DOHH2 (cell line): ENCODE measurements around the gene NEAT1.
"Not testable (repeated sequence)": the region's sequence is repeated elsewhere in the genome, so short reads cannot be mapped to it uniquely, and the experiment has no call there.

Source experiments
- H3F3A ChIP-seq: fragments of 200-600 bp; sonication (generic), shearing (Covaris generic); 2 replicates; pipeline ENCODE4 v1.6.0; 2016; ENCODE audit warnings: antibody characterized with exemption, mild to moderate bottlenecking; ENCODE audit not compliant: control insufficient read depth, insufficient read depth
- H3K27ac ChIP-seq: fragments of 200-600 bp; sonication (generic); 2 replicates; pipeline ENCODE4 v1.5.1; 2014; ENCODE audit warnings: low read depth, mild to moderate bottlenecking, low read length, moderate library complexity
- H3K27me3 ChIP-seq: fragments of 200-600 bp; sonication (generic); 2 replicates; pipeline ENCODE4 v1.6.1; 2014; ENCODE audit warnings: mild to moderate bottlenecking, low read length, mixed read lengths; ENCODE audit not compliant: control insufficient read depth
- H3K36me3 ChIP-seq: fragments of 200-600 bp; sonication (generic); 2 replicates; pipeline ENCODE4 v1.6.1; 2014; ENCODE audit warnings: mild to moderate bottlenecking, low read length, moderate library complexity, mixed read lengths; ENCODE audit not compliant: control insufficient read depth
- H3K4me1 ChIP-seq: fragments of 200-600 bp; sonication (generic); 2 replicates; pipeline ENCODE4 v1.6.1; 2014; ENCODE audit warnings: mild to moderate bottlenecking, low read length, mixed read lengths; ENCODE audit not compliant: control insufficient read depth
- H3K4me2 ChIP-seq: fragments of 200-600 bp; sonication (generic); 2 replicates; pipeline ENCODE4 v1.6.0; 2014; ENCODE audit warnings: mild to moderate bottlenecking, low read length, moderate library complexity
- H3K4me3 ChIP-seq: fragments of 200-600 bp; sonication (generic); 2 replicates; pipeline ENCODE4 v1.5.1; 2014; ENCODE audit warnings: mild to moderate bottlenecking, low read length, mixed read lengths
- H3K79me2 ChIP-seq: fragments of 200-600 bp; sonication (generic); 2 replicates; pipeline ENCODE4 v1.6.1; 2014; ENCODE audit warnings: mild to moderate bottlenecking, low read length, mixed read lengths; ENCODE audit not compliant: control insufficient read depth
- H3K9me2 ChIP-seq: fragments of 200-600 bp; sonication (generic); replicated peaks from 2 replicates; pipeline ENCODE4 v1.6.1; 2014; ENCODE audit warnings: mild to moderate bottlenecking, low read length, mixed read lengths; ENCODE audit not compliant: control insufficient read depth
- H3K9me3 ChIP-seq: fragments of 200-600 bp; sonication (generic); 2 replicates; pipeline ENCODE4 v1.6.1; 2014; ENCODE audit warnings: antibody characterized with exemption, low read length, mixed read lengths; ENCODE audit not compliant: control insufficient read depth, insufficient read depth
- H4K20me1 ChIP-seq: fragments of 200-600 bp; sonication (generic); 2 replicates; pipeline ENCODE4 v1.6.0; 2014; ENCODE audit warnings: low read depth, mild to moderate bottlenecking, antibody characterized with exemption, low read length, moderate library complexity; ENCODE audit not compliant: control insufficient read depth, insufficient read depth
- EZH2phosphoT487 ChIP-seq: fragments of 200-600 bp; sonication (generic); IDR thresholded peaks from 2 replicates; pipeline ENCODE4 v1.6.1; 2017; ENCODE audit warnings: borderline replicate concordance, mild to moderate bottlenecking, antibody characterized with exemption, low read length, moderate library complexity, mixed read lengths
- TF ChIP-seq, protein P1 (sequence below): fragments of 200-600 bp; sonication (generic); IDR thresholded peaks from one replicate; pipeline ENCODE4 v1.5.1; 2014; ENCODE audit warnings: antibody characterized with exemption, mild to moderate bottlenecking, low read depth, low read length; ENCODE audit not compliant: poor library complexity, severe bottlenecking

The NEAT1 gene

DNA sequence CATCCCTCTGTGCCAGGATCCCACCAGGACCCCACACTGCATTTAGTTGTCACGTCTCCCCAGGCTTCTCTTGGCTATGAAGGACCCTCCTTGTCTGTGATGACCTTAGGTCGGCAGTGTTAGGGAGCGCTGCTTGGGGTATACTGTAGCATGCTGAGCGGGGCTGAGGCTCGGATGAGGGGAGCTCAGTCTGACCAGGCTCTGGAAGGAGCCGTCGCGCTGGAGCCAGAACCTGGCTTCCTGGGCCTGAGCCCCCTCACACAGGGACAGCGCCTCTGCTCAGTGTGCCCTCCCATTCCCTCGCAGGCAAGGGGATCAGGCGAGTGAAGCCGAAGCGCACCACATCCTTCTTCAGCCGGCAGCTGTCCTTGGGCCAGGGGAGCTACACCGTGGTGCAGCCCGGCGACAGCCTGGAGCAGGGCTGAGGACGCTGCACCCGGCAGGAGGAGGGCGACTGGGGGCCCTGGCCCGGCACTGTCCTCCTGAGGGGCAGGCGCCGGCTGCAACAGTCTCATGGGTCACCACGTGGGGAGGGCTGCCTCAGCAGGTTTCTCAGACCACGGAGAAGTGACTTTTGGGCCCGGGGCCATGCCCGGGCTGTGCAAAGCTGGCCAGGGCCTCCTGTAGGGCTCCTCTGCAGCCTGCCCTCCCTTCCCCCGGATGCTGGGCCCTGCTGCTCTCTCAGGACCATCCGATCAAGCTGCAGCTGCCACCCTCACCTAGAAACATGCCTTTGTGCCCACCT, 11.5 kb upstream of the NEAT1 start:
- H3K9me2 ChIP-seq: no peaks in the 10 kb centered on the region
- H3K9me3 ChIP-seq: no peaks in the 10 kb centered on the region
- no peak overlapping the region for H3K4me3 ChIP-seq
- no peaks in the 10 kb centered on the region for H4K20me1 ChIP-seq
- no peak overlapping the region for H3K27ac ChIP-seq
- TF ChIP-seq EZH2phosphoT487: no peak
- TF ChIP-seq, protein P1, sequence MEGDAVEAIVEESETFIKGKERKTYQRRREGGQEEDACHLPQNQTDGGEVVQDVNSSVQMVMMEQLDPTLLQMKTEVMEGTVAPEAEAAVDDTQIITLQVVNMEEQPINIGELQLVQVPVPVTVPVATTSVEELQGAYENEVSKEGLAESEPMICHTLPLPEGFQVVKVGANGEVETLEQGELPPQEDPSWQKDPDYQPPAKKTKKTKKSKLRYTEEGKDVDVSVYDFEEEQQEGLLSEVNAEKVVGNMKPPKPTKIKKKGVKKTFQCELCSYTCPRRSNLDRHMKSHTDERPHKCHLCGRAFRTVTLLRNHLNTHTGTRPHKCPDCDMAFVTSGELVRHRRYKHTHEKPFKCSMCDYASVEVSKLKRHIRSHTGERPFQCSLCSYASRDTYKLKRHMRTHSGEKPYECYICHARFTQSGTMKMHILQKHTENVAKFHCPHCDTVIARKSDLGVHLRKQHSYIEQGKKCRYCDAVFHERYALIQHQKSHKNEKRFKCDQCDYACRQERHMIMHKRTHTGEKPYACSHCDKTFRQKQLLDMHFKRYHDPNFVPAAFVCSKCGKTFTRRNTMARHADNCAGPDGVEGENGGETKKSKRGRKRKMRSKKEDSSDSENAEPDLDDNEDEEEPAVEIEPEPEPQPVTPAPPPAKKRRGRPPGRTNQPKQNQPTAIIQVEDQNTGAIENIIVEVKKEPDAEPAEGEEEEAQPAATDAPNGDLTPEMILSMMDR: no peak
- H3K4me1 ChIP-seq: peaks cover 48% of the 10 kb centered on the region
- H3K79me2 ChIP-seq: peaks cover 7% of the 10 kb centered on the region
- 0 out of 2 replicates have a peak, but pooled peaks cover 6% of the 10 kb centered on the region for H3F3A ChIP-seq
- no peak overlapping the region for H3K4me2 ChIP-seq
- H3K27me3 ChIP-seq: no peaks in the 10 kb centered on the region
- H3K36me3 ChIP-seq: peaks cover 52% of the 10 kb centered on the region

GRCh38 chr11:65411681-65412070, 10.9 kb upstream of the NEAT1 start:
- Histone ChIP-seq H4K20me1 (no peaks in the 10 kb centered on the region), H3K27ac (no peak overlapping the region), H3K79me2 (peaks cover 10% of the 10 kb centered on the region), H3F3A (0 out of 2 replicates have a peak, but pooled peaks cover 6% of the 10 kb centered on the region), H3K4me3 (no peak overlapping the region), H3K4me1 (peaks cover 48% of the 10 kb centered on the region), H3K27me3 (no peaks in the 10 kb centered on the region), H3K4me2 (no peak overlapping the region), H3K9me3 (no peaks in the 10 kb centered on the region), H3K9me2 (no peaks in the 10 kb centered on the region), H3K36me3 (peaks cover 48% of the 10 kb centered on the region)
- TF ChIP-seq EZH2phosphoT487: no peak
- TF ChIP-seq, protein P1: no peak

GRCh38 chr11:65412271-65413076, 10.1 kb upstream of the NEAT1 start:
- Histone ChIP-seq H3K9me3 (no peaks in the 10 kb centered on the region), H3K9me2 (no peaks in the 10 kb centered on the region), H3K27ac (no peak overlapping the region), H3K27me3 (no peaks in the 10 kb centered on the region), H3K4me3 (no peak overlapping the region), H3K79me2 (peaks cover 18% of the 10 kb centered on the region), H3K4me1 (peaks cover 49% of the 10 kb centered on the region), H3F3A (peaks cover 10% of the 10 kb centered on the region; the same call in 1 of the 2 replicates), H3K36me3 (peaks cover 43% of the 10 kb centered on the region), H4K20me1 (no peaks in the 10 kb centered on the region), H3K4me2 (no peak overlapping the region)
- TF ChIP-seq EZH2phosphoT487: no peak
- TF ChIP-seq, protein P1: no peak

- H3K4me2 ChIP-seq, H3K27me3 ChIP-seq, H4K20me1 ChIP-seq, H3K9me3 ChIP-seq, H3K27ac ChIP-seq, H3K4me3 ChIP-seq, H3K9me2 ChIP-seq: not testable (repeated sequence)
- Histone ChIP-seq H3K4me1 (peaks cover 51% of the 10 kb centered on the region), H3K36me3 (peaks cover 42% of the 10 kb centered on the region), H3F3A (peaks cover 14% of the 10 kb centered on the region; the same call in 1 of the 2 replicates), H3K79me2 (peaks cover 24% of the 10 kb centered on the region)
These were observed 9.4 kb upstream of the NEAT1 start for GRCh38 chr11:65413077-65413664.
